GM12878 (cell line): ENCODE results near the gene AXIN1. TPM values are rescaled to one million over a fixed set of nuclear protein-coding genes. Genes with fewer than 3 reads are reported as not detected.

ENCODE experiments used
- ASH2L ChIP-seq: fragments of 300-600, 200-600 bp; sonication (generic); IDR thresholded peaks from 2 replicates; pipeline ENCODE4 v1.6.1; 2017; ENCODE audit warnings: low read depth, mild to moderate bottlenecking, borderline replicate concordance
- ATF7 ChIP-seq: fragments of 450-650 bp; IDR thresholded peaks from 2 replicates; pipeline ENCODE4 v1.6.1; 2016; ENCODE audit warnings: low read depth, mild to moderate bottlenecking
- BCL11A ChIP-seq: IDR thresholded peaks from 2 replicates; pipeline ENCODE4 v1.6.1; 2011; ENCODE audit warnings: low read depth, low read length
- BRCA1 ChIP-seq: IDR thresholded peaks from 2 replicates; pipeline ENCODE4 v1.6.1; 2011; ENCODE audit warnings: low read depth, low read length, improper control_type of control experiment
- CBFB ChIP-seq: IDR thresholded peaks from 2 replicates; pipeline ENCODE4 v1.6.1; 2016; ENCODE audit warnings: antibody characterized with exemption, low read depth
- CHD2 ChIP-seq: IDR thresholded peaks from 2 replicates; pipeline ENCODE4 v1.6.1; 2011; ENCODE audit warnings: low read depth, low read length, improper control_type of control experiment, borderline replicate concordance
- HDAC2 ChIP-seq: fragments of 200-600 bp; sonication (generic); IDR thresholded peaks from 2 replicates; pipeline ENCODE4 v1.6.1; 2017
- HDAC6 ChIP-seq: fragments of 200-600 bp; sonication (generic); IDR thresholded peaks from one replicate; pipeline ENCODE4 v1.8.0; 2017; ENCODE audit warnings: antibody characterized with exemption; ENCODE audit not compliant: unreplicated experiment
- HDGF ChIP-seq: fragments of 450-650 bp; IDR thresholded peaks from 2 replicates; pipeline ENCODE4 v1.6.1; 2016; ENCODE audit warnings: antibody characterized with exemption
- IRF3 ChIP-seq: fragments of 450-650 bp; IDR thresholded peaks from 2 replicates; pipeline ENCODE4 v1.6.1; 2014; ENCODE audit warnings: mild to moderate bottlenecking
- MXI1 ChIP-seq: fragments of 150-350 bp; IDR thresholded peaks from 2 replicates; pipeline ENCODE4 v1.6.1; 2011; ENCODE audit warnings: low read depth, mild to moderate bottlenecking, inconsistent platforms, low read length, improper control_type of control experiment
- NFIC ChIP-seq: IDR thresholded peaks from 2 replicates; pipeline ENCODE4 v1.6.1; 2012; ENCODE audit warnings: low read depth, mild to moderate bottlenecking, inconsistent platforms, low read length, moderate library complexity
- NFYA ChIP-seq: IDR thresholded peaks from 2 replicates; pipeline ENCODE4 v1.6.1; 2011; ENCODE audit warnings: low read depth, mild to moderate bottlenecking, low read length, improper control_type of control experiment, borderline replicate concordance
- NR2F1 ChIP-seq: fragments of 450-650 bp; conservative IDR thresholded peaks from 2 replicates; pipeline ENCODE4 v1.6.1; 2017; ENCODE audit warnings: mild to moderate bottlenecking
- POLR2AphosphoS2 ChIP-seq: IDR thresholded peaks from 2 replicates; pipeline ENCODE4 v1.6.1; 2011; ENCODE audit warnings: low read depth, mild to moderate bottlenecking, low read length, improper control_type of control experiment, moderate library complexity
- RCOR1 ChIP-seq: conservative IDR thresholded peaks from 2 replicates; pipeline ENCODE4 v1.6.1; 2012; ENCODE audit warnings: low read depth, low read length, improper control_type of control experiment
- SUPT20H ChIP-seq: IDR thresholded peaks from 2 replicates; pipeline ENCODE4 v1.6.1; 2011; ENCODE audit warnings: low read depth, mild to moderate bottlenecking, low read length, moderate library complexity, borderline replicate concordance; ENCODE audit not compliant: control insufficient read depth
- TARDBP ChIP-seq: IDR thresholded peaks from 2 replicates; pipeline ENCODE4 v1.6.1; 2016; ENCODE audit warnings: borderline replicate concordance
- ZNF24 ChIP-seq: fragments of 450-650 bp; IDR thresholded peaks from 2 replicates; pipeline ENCODE4 v1.6.1; 2017; ENCODE audit warnings: antibody characterized with exemption, mild to moderate bottlenecking
- polyA plus RNA-seq, 11 experiments: library from polyadenylated mRNA; depleted of rRNA in 4 of 11; unstranded in 6 of 11; stranded (reverse) in 5 of 11; fragments of >200 nt; fragmentation: Nextera tagmentation in 4 of 11; fragmentation: Illumina TruSeq in 1 of 11; extraction: Ambion mirVana in 4 of 11; extraction: Trizol in 1 of 11; gene quantifications; 1 replicate in 1 of 11; 2 replicates in 10 of 11; pipeline versions ENCODE4 v1.2.1 to v1.2.3, GENCODE V29; 2011 to 2016; ENCODE audit warnings: inconsistent platforms in 2 of 11, missing spikeins in 2 of 11, low read depth in 1 of 11
- total RNA-seq, 4 experiments: library from RNA; depleted of rRNA in 3 of 4; stranded (reverse); fragments of >200 nt in 3 of 4; fragmentation: Illumina TruSeq in 1 of 4; extraction: Trizol in 1 of 4; gene quantifications; 2 replicates each; pipeline versions ENCODE4 v1.2.1 to v1.2.3, GENCODE V29; 2013 to 2021
- TF ChIP-seq, protein P1 (sequence below): IDR thresholded peaks from 2 replicates; pipeline ENCODE4 v1.6.1; 2011; ENCODE audit warnings: borderline replicate concordance, low read depth, mild to moderate bottlenecking, moderate library complexity, low read length; ENCODE audit not compliant: insufficient read depth, poor library complexity, severe bottlenecking
- TF ChIP-seq, protein P2 (sequence below): fragments of 450-650 bp; IDR thresholded peaks from 2 replicates; pipeline ENCODE4 v1.6.1; 2017; ENCODE audit warnings: low read depth, mild to moderate bottlenecking, moderate library complexity

The AXIN1 gene
- total and polyA plus RNA-seq, 10 of the 15 experiments (the other 5 are each of a cell fraction or from before 2014, with no cell fraction given) = 0.26 to 27.1 (median 7.7) TPM

DNA sequence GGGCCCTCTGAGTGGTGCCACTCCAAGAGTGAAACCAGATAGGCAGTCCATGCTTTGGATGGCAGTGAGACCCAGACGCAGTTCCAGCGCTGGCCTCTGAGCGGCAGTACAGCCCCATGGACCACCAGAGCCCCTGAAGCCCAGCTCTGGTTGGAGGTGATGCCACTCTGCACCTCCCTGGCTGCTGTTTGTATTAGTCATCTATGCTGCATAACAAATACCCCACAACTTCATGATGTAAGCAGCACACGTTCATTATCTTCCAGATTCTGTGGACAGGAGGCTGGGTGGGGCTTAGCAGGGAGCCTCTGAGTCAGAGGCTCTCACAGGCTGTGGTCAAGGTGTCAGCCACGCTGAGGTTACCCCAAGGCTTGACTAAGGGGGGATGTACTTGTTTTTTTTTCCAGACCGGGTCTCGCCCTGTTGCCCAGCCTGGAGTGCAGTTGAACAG is 39.4 kb upstream of the AXIN1 start (continued):
- TF ChIP-seq HDAC6 (no peak), BRCA1 (no peak), CHD2 (no peak), ASH2L (no peak), TARDBP (no peak), CBFB (peak; percentile 39; the same call in 1 of the 2 replicates), NFIC (no peak), SUPT20H (no peak), IRF3 (no peak), HDAC2 (no peak), NR2F1 (no peak), BCL11A (no peak), MXI1 (no peak), ATF7 (peak; percentile 42; the same call in 1 of the 2 replicates), ZNF24 (no peak), NFYA (no peak), POLR2AphosphoS2 (no peak), HDGF (no peak), RCOR1 (no peak)
- TF ChIP-seq, protein P1, sequence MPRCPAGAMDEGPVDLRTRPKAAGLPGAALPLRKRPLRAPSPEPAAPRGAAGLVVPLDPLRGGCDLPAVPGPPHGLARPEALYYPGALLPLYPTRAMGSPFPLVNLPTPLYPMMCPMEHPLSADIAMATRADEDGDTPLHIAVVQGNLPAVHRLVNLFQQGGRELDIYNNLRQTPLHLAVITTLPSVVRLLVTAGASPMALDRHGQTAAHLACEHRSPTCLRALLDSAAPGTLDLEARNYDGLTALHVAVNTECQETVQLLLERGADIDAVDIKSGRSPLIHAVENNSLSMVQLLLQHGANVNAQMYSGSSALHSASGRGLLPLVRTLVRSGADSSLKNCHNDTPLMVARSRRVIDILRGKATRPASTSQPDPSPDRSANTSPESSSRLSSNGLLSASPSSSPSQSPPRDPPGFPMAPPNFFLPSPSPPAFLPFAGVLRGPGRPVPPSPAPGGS = no peak
- TF ChIP-seq, protein P2, sequence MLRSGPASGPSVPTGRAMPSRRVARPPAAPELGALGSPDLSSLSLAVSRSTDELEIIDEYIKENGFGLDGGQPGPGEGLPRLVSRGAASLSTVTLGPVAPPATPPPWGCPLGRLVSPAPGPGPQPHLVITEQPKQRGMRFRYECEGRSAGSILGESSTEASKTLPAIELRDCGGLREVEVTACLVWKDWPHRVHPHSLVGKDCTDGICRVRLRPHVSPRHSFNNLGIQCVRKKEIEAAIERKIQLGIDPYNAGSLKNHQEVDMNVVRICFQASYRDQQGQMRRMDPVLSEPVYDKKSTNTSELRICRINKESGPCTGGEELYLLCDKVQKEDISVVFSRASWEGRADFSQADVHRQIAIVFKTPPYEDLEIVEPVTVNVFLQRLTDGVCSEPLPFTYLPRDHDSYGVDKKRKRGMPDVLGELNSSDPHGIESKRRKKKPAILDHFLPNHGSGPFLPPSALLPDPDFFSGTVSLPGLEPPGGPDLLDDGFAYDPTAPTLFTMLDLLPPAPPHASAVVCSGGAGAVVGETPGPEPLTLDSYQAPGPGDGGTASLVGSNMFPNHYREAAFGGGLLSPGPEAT = no peak
